NOMO-1 (cell line): ENCODE measurements around the gene IFIT3.

Experiments
- DNase-seq, 2 experiments: peaks; one replicate each; lab custom pipeline; 2025; ENCODE audit not compliant: unreplicated experiment in 2 of 2; lab: John Stamatoyannopoulos, UW

Gene IFIT3

DNA sequence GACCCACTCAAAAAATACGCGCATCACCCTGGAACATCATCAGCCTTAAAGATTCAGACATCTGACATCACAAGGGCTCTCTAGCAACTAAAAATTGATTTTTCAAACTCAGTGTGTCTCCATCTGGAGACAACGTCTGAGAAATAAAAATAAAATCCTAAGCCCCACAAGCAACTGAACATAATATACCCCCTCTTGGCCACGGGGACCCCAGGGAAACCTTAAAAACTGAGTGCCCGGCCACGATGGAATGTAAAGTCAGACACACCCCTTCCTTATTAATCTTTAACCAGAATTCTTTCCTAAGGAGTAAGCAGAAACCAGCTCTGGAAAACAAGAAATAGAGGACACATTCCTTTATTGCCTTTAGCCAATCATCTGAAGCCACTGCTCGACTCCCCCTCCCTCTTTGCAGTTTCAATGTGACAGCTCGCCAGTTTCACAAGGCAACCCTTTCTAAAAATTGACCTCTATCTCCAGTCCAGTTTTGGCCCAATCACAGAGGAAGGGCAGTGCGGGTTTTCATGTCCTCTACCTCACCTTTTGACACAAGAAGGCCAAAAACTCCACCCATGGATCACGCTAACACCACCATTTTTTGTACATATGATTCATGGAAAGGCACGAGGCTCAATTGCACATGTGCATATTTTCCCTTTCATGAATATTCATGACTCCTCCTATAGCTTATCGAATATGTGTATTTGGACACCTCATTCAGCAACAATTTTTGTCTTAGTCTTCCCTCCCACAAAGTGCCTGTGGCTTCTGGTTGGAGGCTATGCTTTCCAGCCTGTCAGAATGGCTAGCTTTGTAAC is 24.2 kb downstream of the IFIT3 start:
- DNase-seq, result no peak

GRCh38 chr10:89352802-89353201 is 25.0 kb downstream of the IFIT3 start:
- no peak for DNase-seq

GRCh38 chr10:89355394-89355931 is 27.7 kb downstream of the IFIT3 start:
- no peak for DNase-seq

GRCh38 chr10:89357096-89357495 is 29.3 kb downstream of the IFIT3 start:
- DNase-seq, result no peak

- no peak for DNase-seq
Measured at GRCh38 chr10:89357975-89358374, 30.2 kb downstream of the IFIT3 start.

DNA sequence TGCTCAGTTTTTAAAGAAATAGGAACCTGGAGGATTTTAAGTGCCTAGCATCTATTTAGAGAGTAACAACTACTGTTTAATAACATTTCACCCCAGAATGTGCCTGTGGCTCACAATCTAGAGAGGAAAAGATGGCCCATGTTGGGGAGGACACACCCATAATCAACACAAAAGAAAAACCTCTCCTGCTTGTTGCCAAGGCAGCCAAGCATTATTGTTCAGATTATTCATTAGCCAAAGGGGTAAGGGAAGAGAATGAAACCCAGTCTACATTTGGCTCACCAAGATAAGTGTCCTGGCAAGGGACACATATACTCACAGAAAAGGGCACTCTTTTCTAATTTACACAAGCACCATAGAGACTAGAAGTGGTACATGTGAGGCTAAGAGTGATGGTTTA is 32.4 kb downstream of the IFIT3 start:
- DNase-seq, result no peak

- DNase-seq, result no peak
Measured at GRCh38 chr10:89362929-89363328, 35.1 kb downstream of the IFIT3 start.

- no peak for DNase-seq
Measured at GRCh38 chr10:89363729-89364442, 36.1 kb downstream of the IFIT3 start.

GRCh38 chr10:89364531-89364930 is 36.7 kb downstream of the IFIT3 start:
- DNase-seq, result peak in 1 of 2 experiments; percentile 38

- no peak for DNase-seq
Measured at GRCh38 chr10:89367529-89367928, 39.7 kb downstream of the IFIT3 start.

- no peak for DNase-seq
Measured at GRCh38 chr10:89368129-89368528, 40.3 kb downstream of the IFIT3 start.

DNA sequence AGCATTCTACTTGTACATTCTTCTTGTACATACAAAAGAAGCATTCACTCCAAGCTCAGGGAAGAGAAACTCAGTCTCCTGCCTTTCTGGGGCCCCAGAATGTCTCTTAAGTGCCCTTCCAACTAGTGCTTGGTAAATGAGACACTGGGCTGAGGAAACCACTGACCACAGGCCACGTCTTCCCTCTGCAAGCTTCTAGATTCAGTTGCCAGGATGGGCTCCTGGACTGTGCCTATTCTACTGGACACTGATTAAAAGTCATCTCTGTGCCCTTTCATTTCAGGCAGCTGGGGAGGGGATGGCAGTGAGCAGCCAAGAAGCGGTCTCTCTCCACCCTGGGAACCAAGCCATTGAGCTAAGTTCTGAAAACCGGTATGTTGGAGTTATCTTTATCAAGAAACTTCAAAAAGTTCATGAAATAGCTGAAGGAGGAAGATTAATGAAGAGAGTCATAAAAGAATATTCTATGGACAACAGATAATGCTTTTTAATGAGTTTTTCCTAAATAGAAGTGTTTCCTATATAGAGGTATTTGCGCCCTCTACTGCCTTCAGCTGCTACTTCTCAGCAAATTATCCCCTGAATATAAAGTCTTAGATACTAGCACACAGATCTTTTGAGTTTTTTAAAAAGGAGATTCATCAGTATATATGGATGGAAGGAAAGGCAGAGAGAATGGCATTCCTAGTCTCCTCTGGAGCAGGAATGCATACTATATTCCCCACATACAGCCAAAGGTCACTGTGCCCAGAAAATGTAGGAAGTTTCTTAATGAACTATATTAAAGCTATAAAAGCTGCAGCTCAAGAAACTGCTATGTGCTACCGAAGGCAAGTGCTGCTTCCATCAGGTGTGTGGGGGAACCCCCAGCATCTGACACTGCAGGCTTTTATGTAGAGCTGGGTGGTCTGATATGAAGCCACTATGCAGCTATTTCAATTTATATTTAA is 41.6 kb downstream of the IFIT3 start:
- peak; percentile 31 to 35 for DNase-seq

- no peak for DNase-seq
Measured at GRCh38 chr10:89371079-89371478, 43.3 kb downstream of the IFIT3 start.

- DNase-seq, result no peak
Measured at GRCh38 chr10:89371987-89372386, 44.2 kb downstream of the IFIT3 start.

GRCh38 chr10:89373916-89374711 is 46.3 kb downstream of the IFIT3 start:
- DNase-seq, result no peak

- DNase-seq, result no peak
Measured at GRCh38 chr10:89374713-89375141, 46.9 kb downstream of the IFIT3 start.

GRCh38 chr10:89377705-89378637 is 50.2 kb downstream of the IFIT3 start, which contains the start of gene IFIT1B:
Gene IFIT1B, plus strand, starts transcription at chr10:89378056. Its CDS starts 80 bp downstream, at chr10:89378136.
- no peak for DNase-seq

GRCh38 chr10:89379103-89379502 is 51.3 kb downstream of the IFIT3 start:
- DNase-seq, result no peak

DNA sequence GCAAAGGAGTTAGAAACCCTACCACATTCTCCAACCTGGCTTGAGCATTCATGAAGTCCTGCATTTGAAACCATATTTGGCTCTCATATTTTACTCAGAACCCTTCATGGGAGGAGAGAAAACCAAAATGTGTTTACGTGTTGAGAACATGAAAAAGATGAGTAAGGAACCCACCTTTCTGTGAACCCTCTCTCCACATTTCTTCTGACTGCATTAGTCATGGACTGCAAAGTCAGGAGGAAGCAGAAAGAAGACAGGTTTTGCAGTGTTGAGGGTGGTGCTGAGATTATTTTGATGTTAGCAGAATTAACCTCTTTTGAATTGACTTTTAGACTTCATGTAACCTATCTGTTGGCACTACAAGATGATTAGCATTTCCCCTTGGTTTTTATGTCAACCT is 55.0 kb downstream of the IFIT3 start:
- DNase-seq, result no peak
